HepG2 (cell line): ENCODE results near the gene NRN1L. TPM values are rescaled to one million over a fixed set of nuclear protein-coding genes. Genes with fewer than 3 reads are reported as not detected.
A peak's percentile ranks its signal among the peaks of the same experiment; 100 is the strongest.

ENCODE experiments used
- HNRNPK ChIP-seq: fragments of 200-400 bp; formaldehyde crosslinking; IDR thresholded peaks from 2 replicates; pipeline ENCODE4 v1.6.1; 2018; ENCODE audit warnings: low read length, low read depth, moderate library complexity, mild to moderate bottlenecking; ENCODE audit not compliant: poor library complexity, severe bottlenecking
- MED8 ChIP-seq: sonication (generic); formaldehyde crosslinking; IDR thresholded peaks from 2 replicates; pipeline ENCODE4 v1.8.1; 2023; ENCODE audit warnings: mild to moderate bottlenecking, missing genetic modification reagents; ENCODE audit not compliant: insufficient replicate concordance
- RBM39 ChIP-seq: fragments of 200-400 bp; formaldehyde crosslinking; IDR thresholded peaks from one replicate; pipeline ENCODE4 v1.6.1; 2018; ENCODE audit warnings: antibody characterized with exemption, mild to moderate bottlenecking, low read depth, low read length; ENCODE audit not compliant: poor library complexity, severe bottlenecking
- SMYD3 ChIP-seq: sonication (generic); formaldehyde crosslinking; IDR thresholded peaks from 2 replicates; pipeline ENCODE4 v1.8.1; 2023; ENCODE audit warnings: mild to moderate bottlenecking, missing genetic modification reagents
- STAT5B ChIP-seq: sonication (generic); formaldehyde crosslinking; IDR thresholded peaks from 2 replicates; pipeline ENCODE4 v1.4.0; 2020; ENCODE audit warnings: missing genetic modification reagents
- TP53 ChIP-seq: sonication (generic); formaldehyde crosslinking; conservative IDR thresholded peaks from 2 replicates; pipeline ENCODE4 v1.4.0; 2020; ENCODE audit warnings: missing genetic modification reagents
- ZMYM3 ChIP-seq: sonication (generic); formaldehyde crosslinking; IDR thresholded peaks from 2 replicates; pipeline ENCODE4 v1.5.1; 2020; ENCODE audit warnings: mild to moderate bottlenecking, missing genetic modification reagents
- ZNF143 ChIP-seq: sonication (generic); formaldehyde crosslinking; IDR thresholded peaks from 2 replicates; pipeline ENCODE4 v1.4.0; 2020; ENCODE audit warnings: missing genetic modification reagents
- ZNF24 ChIP-seq: fragments of 450-650 bp; IDR thresholded peaks from 2 replicates; pipeline ENCODE4 v1.6.1; 2017; ENCODE audit warnings: antibody characterized with exemption, mild to moderate bottlenecking
- ZNF616 ChIP-seq: sonication (generic); formaldehyde crosslinking; IDR thresholded peaks from 2 replicates; pipeline ENCODE4 v1.5.0; 2020; ENCODE audit warnings: low read depth, mild to moderate bottlenecking, missing genetic modification reagents
- polyA plus RNA-seq, 8 experiments: library from polyadenylated mRNA; depleted of rRNA in 3 of 8; stranded (reverse) in 7 of 8; unstranded in 1 of 8; fragments of >200 nt; fragmentation: Illumina TruSeq in 4 of 8; extraction: Trizol in 4 of 8; gene quantifications; 2 replicates each; pipeline versions ENCODE4 v1.2.1 to v1.2.3, GENCODE V29; 2011 to 2016; ENCODE audit warnings: low read depth in 4 of 8, missing spikeins in 1 of 8, mixed read lengths in 1 of 8; ENCODE audit not compliant: insufficient read depth in 1 of 8
- total RNA-seq, 5 experiments: library from RNA; depleted of rRNA; stranded (reverse); fragments of >200 nt; fragmentation: Illumina TruSeq; extraction: Trizol; gene quantifications; 2 replicates each; pipeline ENCODE4 v1.2.3, GENCODE V29; 2016; ENCODE audit warnings: low read depth in 1 of 5
- TF ChIP-seq, protein P1 (sequence below): sonication (generic); formaldehyde crosslinking; IDR thresholded peaks from 2 replicates; pipeline ENCODE4 v1.8.1; 2023; ENCODE audit warnings: mild to moderate bottlenecking, missing genetic modification reagents
- TF ChIP-seq, protein P2 (sequence below): sonication (generic); formaldehyde crosslinking; IDR thresholded peaks from 2 replicates; pipeline ENCODE4 v1.5.0; 2020; ENCODE audit warnings: mild to moderate bottlenecking, missing genetic modification reagents
- TF ChIP-seq, protein P3 (sequence below): sonication (generic); formaldehyde crosslinking; IDR thresholded peaks from one replicate; pipeline ENCODE4 v1.5.1; 2020; ENCODE audit warnings: mild to moderate bottlenecking, missing genetic modification reagents; ENCODE audit errors: not compliant biosample characterization

Gene NRN1L
- total and polyA plus RNA-seq, 2 of the 13 experiments (the other 11 are each of a cell fraction or from before 2014, with no cell fraction given): 0.53 to 1.2 TPM

DNA sequence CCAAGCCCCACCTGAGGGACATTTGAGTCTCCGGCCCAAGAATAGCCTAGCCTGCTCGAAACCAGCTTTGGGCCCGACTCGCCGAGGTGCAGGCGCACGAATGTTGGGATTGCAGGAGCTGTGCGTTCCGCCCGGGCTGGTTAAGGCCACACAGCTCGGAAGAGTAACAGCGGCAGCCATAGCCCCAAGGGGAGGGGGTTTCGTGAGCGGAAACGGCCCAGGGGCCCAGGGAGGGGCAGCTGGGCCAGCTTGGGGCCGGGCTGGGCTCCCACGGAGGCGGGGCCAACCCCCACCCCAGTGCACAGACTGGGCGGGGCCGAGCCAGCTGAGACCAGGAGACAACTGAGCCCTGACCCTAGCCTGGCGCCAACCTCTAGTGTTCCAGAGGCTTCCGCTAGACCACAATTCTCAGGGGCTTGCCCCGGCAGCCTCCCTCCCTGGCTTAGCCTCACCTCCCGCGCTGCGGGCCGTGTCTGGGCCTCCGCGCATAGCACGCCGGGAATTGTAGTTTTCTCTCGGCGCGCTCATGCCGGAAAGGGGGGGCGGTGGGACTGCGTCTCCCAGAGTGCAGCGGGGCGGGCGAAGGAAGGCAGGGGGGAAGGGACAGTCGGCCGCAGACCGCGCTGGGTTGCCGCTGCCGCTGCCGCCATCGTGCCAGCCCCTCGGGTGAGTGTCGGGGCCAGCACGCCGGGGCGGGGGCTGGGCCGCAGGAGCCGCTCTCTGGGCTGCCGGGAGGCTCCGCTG, 38.2 kb upstream of the NRN1L start, which contains the start of gene NUTF2 (continued):
- TF ChIP-seq, protein P1, sequence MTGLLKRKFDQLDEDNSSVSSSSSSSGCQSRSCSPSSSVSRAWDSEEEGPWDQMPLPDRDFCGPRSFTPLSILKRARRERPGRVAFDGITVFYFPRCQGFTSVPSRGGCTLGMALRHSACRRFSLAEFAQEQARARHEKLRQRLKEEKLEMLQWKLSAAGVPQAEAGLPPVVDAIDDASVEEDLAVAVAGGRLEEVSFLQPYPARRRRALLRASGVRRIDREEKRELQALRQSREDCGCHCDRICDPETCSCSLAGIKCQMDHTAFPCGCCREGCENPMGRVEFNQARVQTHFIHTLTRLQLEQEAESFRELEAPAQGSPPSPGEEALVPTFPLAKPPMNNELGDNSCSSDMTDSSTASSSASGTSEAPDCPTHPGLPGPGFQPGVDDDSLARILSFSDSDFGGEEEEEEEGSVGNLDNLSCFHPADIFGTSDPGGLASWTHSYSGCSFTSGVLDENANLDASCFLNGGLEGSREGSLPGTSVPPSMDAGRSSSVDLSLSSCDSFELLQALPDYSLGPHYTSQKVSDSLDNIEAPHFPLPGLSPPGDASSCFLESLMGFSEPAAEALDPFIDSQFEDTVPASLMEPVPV (CRISPR knock-in tag): peak; percentile 65
- TF ChIP-seq HNRNPK (peak; percentile 89), MED8 (peak; percentile 40), TP53 (CRISPR knock-in tag) (0 out of 2 replicates have a peak, but pooled peaks have one; percentile 32), STAT5B (CRISPR knock-in tag) (no peak; the same call in 1 of the 2 replicates), ZNF616 (CRISPR knock-in tag) (peak; percentile 29; the same call in 1 of the 2 replicates), ZMYM3 (CRISPR knock-in tag) (no peak; the same call in 1 of the 2 replicates), ZNF24 (no peak), RBM39 (peak; percentile 81), SMYD3 (CRISPR knock-in tag) (no peak), ZNF143 (peak; percentile 96)
- TF ChIP-seq, protein P2, sequence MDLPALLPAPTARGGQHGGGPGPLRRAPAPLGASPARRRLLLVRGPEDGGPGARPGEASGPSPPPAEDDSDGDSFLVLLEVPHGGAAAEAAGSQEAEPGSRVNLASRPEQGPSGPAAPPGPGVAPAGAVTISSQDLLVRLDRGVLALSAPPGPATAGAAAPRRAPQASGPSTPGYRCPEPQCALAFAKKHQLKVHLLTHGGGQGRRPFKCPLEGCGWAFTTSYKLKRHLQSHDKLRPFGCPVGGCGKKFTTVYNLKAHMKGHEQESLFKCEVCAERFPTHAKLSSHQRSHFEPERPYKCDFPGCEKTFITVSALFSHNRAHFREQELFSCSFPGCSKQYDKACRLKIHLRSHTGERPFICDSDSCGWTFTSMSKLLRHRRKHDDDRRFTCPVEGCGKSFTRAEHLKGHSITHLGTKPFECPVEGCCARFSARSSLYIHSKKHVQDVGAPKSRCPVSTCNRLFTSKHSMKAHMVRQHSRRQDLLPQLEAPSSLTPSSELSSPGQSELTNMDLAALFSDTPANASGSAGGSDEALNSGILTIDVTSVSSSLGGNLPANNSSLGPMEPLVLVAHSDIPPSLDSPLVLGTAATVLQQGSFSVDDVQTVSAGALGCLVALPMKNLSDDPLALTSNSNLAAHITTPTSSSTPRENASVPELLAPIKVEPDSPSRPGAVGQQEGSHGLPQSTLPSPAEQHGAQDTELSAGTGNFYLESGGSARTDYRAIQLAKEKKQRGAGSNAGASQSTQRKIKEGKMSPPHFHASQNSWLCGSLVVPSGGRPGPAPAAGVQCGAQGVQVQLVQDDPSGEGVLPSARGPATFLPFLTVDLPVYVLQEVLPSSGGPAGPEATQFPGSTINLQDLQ: no peak
- TF ChIP-seq, protein P3, sequence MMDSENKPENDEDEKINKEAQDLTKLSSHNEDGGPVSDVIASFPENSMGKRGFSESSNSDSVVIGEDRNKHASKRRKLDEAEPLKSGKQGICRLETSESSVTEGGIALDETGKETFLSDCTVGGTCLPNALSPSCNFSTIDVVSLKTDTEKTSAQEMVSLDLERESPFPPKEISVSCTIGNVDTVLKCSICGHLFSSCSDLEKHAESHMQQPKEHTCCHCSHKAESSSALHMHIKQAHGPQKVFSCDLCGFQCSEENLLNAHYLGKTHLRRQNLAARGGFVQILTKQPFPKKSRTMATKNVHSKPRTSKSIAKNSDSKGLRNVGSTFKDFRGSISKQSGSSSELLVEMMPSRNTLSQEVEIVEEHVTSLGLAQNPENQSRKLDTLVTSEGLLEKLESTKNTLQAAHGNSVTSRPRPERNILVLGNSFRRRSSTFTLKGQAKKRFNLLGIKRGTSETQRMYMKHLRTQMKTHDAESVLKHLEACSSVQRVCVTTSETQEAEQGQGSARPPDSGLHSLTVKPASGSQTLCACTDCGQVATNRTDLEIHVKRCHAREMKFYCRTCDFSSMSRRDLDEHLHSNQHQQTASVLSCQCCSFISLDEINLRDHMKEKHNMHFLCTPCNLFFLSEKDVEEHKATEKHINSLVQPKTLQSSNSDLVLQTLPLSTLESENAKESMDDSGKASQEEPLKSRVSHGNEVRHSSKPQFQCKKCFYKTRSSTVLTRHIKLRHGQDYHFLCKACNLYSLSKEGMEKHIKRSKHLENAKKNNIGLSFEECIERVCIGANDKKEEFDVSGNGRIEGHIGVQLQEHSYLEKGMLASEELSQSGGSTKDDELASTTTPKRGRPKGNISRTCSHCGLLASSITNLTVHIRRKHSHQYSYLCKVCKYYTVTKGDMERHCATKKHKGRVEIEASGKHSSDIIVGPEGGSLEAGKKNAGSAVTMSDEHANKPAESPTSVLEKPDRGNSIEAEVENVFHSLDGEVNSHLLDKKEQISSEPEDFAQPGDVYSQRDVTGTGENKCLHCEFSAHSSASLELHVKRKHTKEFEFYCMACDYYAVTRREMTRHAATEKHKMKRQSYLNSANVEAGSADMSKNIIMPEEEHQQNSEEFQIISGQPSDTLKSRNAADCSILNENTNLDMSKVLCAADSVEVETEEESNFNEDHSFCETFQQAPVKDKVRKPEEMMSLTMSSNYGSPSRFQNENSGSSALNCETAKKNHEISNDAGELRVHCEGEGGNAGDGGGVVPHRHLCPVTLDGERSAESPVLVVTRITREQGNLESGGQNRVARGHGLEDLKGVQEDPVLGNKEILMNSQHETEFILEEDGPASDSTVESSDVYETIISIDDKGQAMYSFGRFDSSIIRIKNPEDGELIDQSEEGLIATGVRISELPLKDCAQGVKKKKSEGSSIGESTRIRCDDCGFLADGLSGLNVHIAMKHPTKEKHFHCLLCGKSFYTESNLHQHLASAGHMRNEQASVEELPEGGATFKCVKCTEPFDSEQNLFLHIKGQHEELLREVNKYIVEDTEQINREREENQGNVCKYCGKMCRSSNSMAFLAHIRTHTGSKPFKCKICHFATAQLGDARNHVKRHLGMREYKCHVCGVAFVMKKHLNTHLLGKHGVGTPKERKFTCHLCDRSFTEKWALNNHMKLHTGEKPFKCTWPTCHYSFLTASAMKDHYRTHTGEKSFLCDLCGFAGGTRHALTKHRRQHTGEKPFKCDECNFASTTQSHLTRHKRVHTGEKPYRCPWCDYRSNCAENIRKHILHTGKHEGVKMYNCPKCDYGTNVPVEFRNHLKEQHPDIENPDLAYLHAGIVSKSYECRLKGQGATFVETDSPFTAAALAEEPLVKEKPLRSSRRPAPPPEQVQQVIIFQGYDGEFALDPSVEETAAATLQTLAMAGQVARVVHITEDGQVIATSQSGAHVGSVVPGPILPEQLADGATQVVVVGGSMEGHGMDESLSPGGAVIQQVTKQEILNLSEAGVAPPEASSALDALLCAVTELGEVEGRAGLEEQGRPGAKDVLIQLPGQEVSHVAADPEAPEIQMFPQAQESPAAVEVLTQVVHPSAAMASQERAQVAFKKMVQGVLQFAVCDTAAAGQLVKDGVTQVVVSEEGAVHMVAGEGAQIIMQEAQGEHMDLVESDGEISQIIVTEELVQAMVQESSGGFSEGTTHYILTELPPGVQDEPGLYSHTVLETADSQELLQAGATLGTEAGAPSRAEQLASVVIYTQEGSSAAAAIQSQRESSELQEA (CRISPR knock-in tag): peak; percentile 94
